Measurements from ENCODE around the gene MYOCD. TPM values are rescaled to one million over a fixed set of nuclear protein-coding genes. Genes with fewer than 3 reads are reported as not detected.

Gene MYOCD
- total RNA-seq, 1 donor: under 0.01 TPM

DNA sequence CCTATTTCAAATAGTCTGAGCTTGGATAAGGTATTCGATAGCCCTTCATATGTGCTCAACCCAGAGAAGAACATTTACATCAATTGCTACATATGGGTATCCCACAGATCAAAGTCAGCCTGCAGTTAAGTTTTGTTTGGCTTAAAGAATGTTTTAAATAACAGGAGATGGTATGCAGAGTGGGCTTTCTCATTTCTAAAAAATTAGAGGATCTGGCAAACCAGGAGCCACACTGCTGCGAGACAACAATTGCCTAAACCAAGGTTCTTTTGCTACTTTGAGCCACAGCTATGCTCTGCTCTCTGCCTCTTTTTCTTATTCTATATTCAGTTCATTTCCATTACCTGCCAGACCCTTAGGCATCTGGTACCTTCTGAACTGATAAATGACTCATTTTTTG lies 93.4 kb downstream of the MYOCD start:
- no peaks in the 10 kb centered on the region for H3K4me1 ChIP-seq (ENCODE audit: insufficient read depth, low read length)
- H3K9me3 ChIP-seq (ENCODE audit: low read depth, low read length): no peaks in the 10 kb centered on the region
- H3K79me2 ChIP-seq (ENCODE audit: insufficient read depth, low read length): no peaks in the 10 kb centered on the region
- H3K4me3 ChIP-seq (ENCODE audit: insufficient read depth, low read length): no peak overlapping the region
- DNase-seq (ENCODE audit: insufficient read length, low spot score, missing footprints): no peak
- H3K27me3 ChIP-seq (ENCODE audit: insufficient read depth, low read length): no peaks in the 10 kb centered on the region
- H3K4me2 ChIP-seq (ENCODE audit: insufficient read depth, low read length): no peak overlapping the region
- no peak overlapping the region for H3K27ac ChIP-seq (ENCODE audit: low read depth, low read length)
- H2AFZ ChIP-seq (ENCODE audit: low read length): no peak overlapping the region
- TF ChIP-seq, protein P1, sequence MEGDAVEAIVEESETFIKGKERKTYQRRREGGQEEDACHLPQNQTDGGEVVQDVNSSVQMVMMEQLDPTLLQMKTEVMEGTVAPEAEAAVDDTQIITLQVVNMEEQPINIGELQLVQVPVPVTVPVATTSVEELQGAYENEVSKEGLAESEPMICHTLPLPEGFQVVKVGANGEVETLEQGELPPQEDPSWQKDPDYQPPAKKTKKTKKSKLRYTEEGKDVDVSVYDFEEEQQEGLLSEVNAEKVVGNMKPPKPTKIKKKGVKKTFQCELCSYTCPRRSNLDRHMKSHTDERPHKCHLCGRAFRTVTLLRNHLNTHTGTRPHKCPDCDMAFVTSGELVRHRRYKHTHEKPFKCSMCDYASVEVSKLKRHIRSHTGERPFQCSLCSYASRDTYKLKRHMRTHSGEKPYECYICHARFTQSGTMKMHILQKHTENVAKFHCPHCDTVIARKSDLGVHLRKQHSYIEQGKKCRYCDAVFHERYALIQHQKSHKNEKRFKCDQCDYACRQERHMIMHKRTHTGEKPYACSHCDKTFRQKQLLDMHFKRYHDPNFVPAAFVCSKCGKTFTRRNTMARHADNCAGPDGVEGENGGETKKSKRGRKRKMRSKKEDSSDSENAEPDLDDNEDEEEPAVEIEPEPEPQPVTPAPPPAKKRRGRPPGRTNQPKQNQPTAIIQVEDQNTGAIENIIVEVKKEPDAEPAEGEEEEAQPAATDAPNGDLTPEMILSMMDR (IDR thresholded peaks at IDR 0.05; ENCODE audit: extremely low read depth, low read depth, low read length): no peak
- no peaks in the 10 kb centered on the region for H3K36me3 ChIP-seq (ENCODE audit: insufficient read depth, low read length)
- no peaks in the 10 kb centered on the region for H4K20me1 ChIP-seq (ENCODE audit: insufficient read depth, low read length)

DNA sequence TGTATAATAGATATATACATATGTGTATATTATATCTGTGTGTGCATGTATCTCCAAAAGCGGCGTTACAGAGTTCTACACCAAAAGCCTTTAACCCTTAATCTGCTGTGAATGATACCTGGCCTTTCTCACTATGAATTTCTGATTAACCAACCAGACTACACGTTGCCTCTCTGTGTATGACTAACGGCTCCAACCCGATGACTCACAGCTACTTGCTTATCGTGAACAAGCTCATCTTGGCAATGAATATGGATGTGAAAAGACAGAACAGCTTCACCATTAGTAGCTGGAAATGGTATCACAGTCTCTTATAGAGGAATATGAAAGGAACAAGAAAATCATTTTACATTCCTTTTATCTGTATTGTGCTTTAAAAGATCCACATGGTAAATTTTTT lies 99.9 kb downstream of the MYOCD start:
- no peak overlapping the region for H3K4me3 ChIP-seq (ENCODE audit: insufficient read depth, low read length)
- H4K20me1 ChIP-seq (ENCODE audit: insufficient read depth, low read length): no peaks in the 10 kb centered on the region
- TF ChIP-seq, protein P1 (IDR thresholded peaks at IDR 0.05; ENCODE audit: extremely low read depth, low read depth, low read length): no peak
- peaks cover 4% of the 10 kb centered on the region for H3K27me3 ChIP-seq (ENCODE audit: insufficient read depth, low read length)
- no peak overlapping the region for H3K27ac ChIP-seq (ENCODE audit: low read depth, low read length)
- H3K36me3 ChIP-seq (ENCODE audit: insufficient read depth, low read length): no peaks in the 10 kb centered on the region
- H3K4me2 ChIP-seq (ENCODE audit: insufficient read depth, low read length): no peak overlapping the region
- DNase-seq (ENCODE audit: insufficient read length, low spot score, missing footprints): peak; percentile 43
- H3K4me1 ChIP-seq (ENCODE audit: insufficient read depth, low read length): no peaks in the 10 kb centered on the region
- no peak overlapping the region for H2AFZ ChIP-seq (ENCODE audit: low read length)
- H3K9me3 ChIP-seq (ENCODE audit: low read depth, low read length): no peaks in the 10 kb centered on the region
- no peaks in the 10 kb centered on the region for H3K79me2 ChIP-seq (ENCODE audit: insufficient read depth, low read length)

DNA sequence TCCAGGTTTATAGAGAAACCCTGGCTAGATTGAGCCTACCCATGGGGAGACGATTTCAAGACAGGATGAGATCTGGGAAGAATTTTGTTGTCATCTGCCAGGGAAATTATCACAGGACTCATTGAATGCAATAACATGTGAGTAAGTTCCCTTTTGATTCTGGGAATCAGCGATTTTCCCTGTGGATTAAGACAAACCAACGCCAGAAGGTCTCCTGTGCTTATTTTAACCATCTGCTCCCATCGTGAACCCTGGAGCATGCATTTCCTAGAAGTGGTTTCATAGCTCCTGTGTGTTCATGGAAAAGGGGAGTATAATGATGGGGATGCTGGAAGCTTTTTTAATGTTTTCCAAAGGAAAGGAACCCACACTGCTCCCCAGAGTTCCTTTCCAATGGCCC lies 102.6 kb downstream of the MYOCD start:
- no peaks in the 10 kb centered on the region for H3K79me2 ChIP-seq (ENCODE audit: insufficient read depth, low read length)
- H3K27me3 ChIP-seq (ENCODE audit: insufficient read depth, low read length): peaks cover 4% of the 10 kb centered on the region
- no peaks in the 10 kb centered on the region for H3K36me3 ChIP-seq (ENCODE audit: insufficient read depth, low read length)

DNA sequence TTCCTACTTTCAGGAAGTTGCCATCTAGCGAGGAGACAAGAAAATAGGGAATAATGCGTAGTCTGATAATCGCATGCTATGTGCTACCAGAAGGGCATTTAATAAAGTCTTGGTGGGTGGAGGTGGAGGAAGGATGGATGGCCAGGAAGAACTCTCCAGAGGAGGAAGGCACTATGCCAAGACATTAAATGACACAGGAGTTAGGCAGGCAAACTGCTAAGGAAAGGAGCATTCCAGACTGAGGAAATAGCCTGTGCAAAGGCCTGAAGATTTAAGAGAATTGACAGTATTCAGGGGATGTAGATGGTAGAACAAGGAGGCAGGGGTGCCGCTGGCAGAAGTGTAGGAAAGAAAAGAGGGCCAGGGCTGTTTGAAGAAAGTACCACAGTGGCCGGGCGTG lies 104.3 kb downstream of the MYOCD start:
- DNase-seq (ENCODE audit: insufficient read length, low spot score, missing footprints): no peak
- H3K9me3 ChIP-seq (ENCODE audit: low read depth, low read length): no peaks in the 10 kb centered on the region
- TF ChIP-seq, protein P1 (IDR thresholded peaks at IDR 0.05; ENCODE audit: extremely low read depth, low read depth, low read length): no peak
- H3K4me2 ChIP-seq (ENCODE audit: insufficient read depth, low read length): no peak overlapping the region
- no peak overlapping the region for H3K4me3 ChIP-seq (ENCODE audit: insufficient read depth, low read length)
- H3K27me3 ChIP-seq (ENCODE audit: insufficient read depth, low read length): peaks cover 4% of the 10 kb centered on the region
- no peak overlapping the region for H3K27ac ChIP-seq (ENCODE audit: low read depth, low read length)
- no peaks in the 10 kb centered on the region for H3K4me1 ChIP-seq (ENCODE audit: insufficient read depth, low read length)
- no peaks in the 10 kb centered on the region for H3K79me2 ChIP-seq (ENCODE audit: insufficient read depth, low read length)
- no peaks in the 10 kb centered on the region for H4K20me1 ChIP-seq (ENCODE audit: insufficient read depth, low read length)
- no peaks in the 10 kb centered on the region for H3K36me3 ChIP-seq (ENCODE audit: insufficient read depth, low read length)
- no peak overlapping the region for H2AFZ ChIP-seq (ENCODE audit: low read length)

More for the DNA sequence above, 102.6 kb downstream of the MYOCD start:
- Histone ChIP-seq H2AFZ (ENCODE audit: low read length) (no peak overlapping the region), H3K27ac (ENCODE audit: low read depth, low read length) (no peak overlapping the region), H3K9me3 (ENCODE audit: low read depth, low read length) (no peaks in the 10 kb centered on the region), H3K4me2 (ENCODE audit: insufficient read depth, low read length) (no peak overlapping the region), H3K4me1 (ENCODE audit: insufficient read depth, low read length) (no peaks in the 10 kb centered on the region), H3K4me3 (ENCODE audit: insufficient read depth, low read length) (no peak overlapping the region), H4K20me1 (ENCODE audit: insufficient read depth, low read length) (no peaks in the 10 kb centered on the region)
- TF ChIP-seq, protein P1 (IDR thresholded peaks at IDR 0.05; ENCODE audit: extremely low read depth, low read depth, low read length): no peak
- DNase-seq (ENCODE audit: insufficient read length, low spot score, missing footprints): no peak
